Fibroblast of the aortic adventitia (primary cell): ENCODE data around the gene NXPH4. TPM values are rescaled to one million over a fixed set of nuclear protein-coding genes. Genes with fewer than 3 reads are reported as not detected.

Experiments used
- DNase-seq: peaks from one replicate; pipeline ENCODE4 v3.0.0-alpha.2; 2010; ENCODE audit warnings: low read depth
- H3K4me3 ChIP-seq: 2 replicates; pipeline ENCODE4 v1.5.1; 2011; ENCODE audit warnings: low read depth, mild to moderate bottlenecking, control low read depth, low read length, moderate library complexity
- CTCF ChIP-seq: IDR thresholded peaks from 2 replicates; pipeline ENCODE4 v1.5.1; 2011; ENCODE audit warnings: mild to moderate bottlenecking, low read length, control low read depth, inconsistent platforms; ENCODE audit not compliant: insufficient read depth
- total RNA-seq: library from RNA; depleted of rRNA; stranded (reverse); fragments of >200 nt; gene quantifications from 2 replicates; pipeline ENCODE4 v1.2.3, GENCODE V29; 2012; ENCODE audit warnings: low replicate concordance

NXPH4 gene
- total RNA-seq, 1 donor, result 1.9 TPM

GRCh38 chr12:57235017-57235727, 18.6 kb downstream of the NXPH4 start:
- TF ChIP-seq CTCF, result no peak
- peak; percentile 63 for DNase-seq
- H3K4me3 ChIP-seq, result peak overlapping the region; percentile 13

- H3K4me3 ChIP-seq, result peak overlapping the region; percentile 5
- no peak for DNase-seq
- no peak for TF ChIP-seq CTCF
Observed at GRCh38 chr12:57235728-57236131, 19.1 kb downstream of the NXPH4 start.

GRCh38 chr12:57236201-57236924, 19.8 kb downstream of the NXPH4 start:
- no peak for DNase-seq
- no peak for TF ChIP-seq CTCF
- peak overlapping the region; percentile 50 for H3K4me3 ChIP-seq

GRCh38 chr12:57236925-57237595, 20.5 kb downstream of the NXPH4 start:
- TF ChIP-seq CTCF, result no peak
- peak; percentile 66 for DNase-seq
- H3K4me3 ChIP-seq, result peak overlapping the region; percentile 50

- H3K4me3 ChIP-seq, result no peak overlapping the region
- no peak for DNase-seq
- no peak for TF ChIP-seq CTCF
Observed at GRCh38 chr12:57237596-57237931, 21.0 kb downstream of the NXPH4 start.

- no peak for TF ChIP-seq CTCF
- H3K4me3 ChIP-seq, result peak overlapping the region; percentile 58
- no peak for DNase-seq
Observed at GRCh38 chr12:57237932-57238853, 21.6 kb downstream of the NXPH4 start.
